Fibroblast of skin of right biceps (primary cell): ENCODE data around the gene RPS29.

ENCODE experiments used
- DNase-seq: peaks from one replicate; pipeline ENCODE4 v3.0.0-alpha.2; 2013

The RPS29 gene

GRCh38 chr14:49549446-49549845 is 36.7 kb downstream of the RPS29 start:
- DNase-seq = no peak

GRCh38 chr14:49546766-49547165 is 39.4 kb downstream of the RPS29 start:
- DNase-seq = no peak

GRCh38 chr14:49545716-49546115 is 40.5 kb downstream of the RPS29 start:
- DNase-seq = no peak

DNA sequence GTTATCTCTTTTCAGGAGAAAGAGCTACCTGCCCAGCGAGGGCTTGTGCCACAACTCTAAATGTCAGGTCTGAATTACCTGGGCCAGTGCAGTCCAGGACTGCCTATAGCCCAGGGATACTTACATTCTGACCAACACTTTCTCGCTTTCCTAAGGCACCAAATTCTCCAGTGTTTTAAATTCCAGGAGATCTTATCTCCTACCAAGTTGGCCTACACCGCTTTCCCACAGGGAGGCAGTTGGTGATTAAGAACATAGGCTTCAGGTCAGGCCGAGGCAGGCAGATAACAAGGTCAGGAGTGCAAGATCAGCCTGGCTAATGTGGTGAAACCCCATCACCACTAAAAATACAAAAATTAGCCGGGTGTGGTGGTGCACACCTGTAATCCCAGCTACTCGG is 41.1 kb downstream of the RPS29 start:
- no peak for DNase-seq

DNA sequence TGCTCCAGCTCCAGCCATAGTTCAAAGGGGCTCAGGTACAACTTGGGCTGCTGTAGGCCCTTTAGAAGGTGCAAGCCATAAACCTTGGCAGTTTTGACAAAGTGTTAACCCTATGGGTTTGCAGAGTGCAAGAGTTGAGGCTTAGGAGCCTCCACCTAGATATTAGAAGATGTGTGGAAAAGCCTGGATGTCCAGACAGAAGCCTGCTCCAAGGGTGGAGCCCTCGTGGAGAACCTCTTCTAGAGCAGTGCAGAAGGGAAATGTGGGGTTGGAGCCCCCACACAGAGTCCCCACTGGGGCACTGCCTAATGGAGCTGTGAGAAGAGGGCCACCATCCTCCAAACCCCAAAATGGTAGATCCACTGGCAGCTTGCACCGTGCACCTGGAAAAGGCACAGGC is 45.1 kb downstream of the RPS29 start:
- no peak for DNase-seq

GRCh38 chr14:49538852-49539251 is 47.3 kb downstream of the RPS29 start:
- no peak for DNase-seq
